Stimulated activated CD8-positive, alpha-beta memory T cell treated with anti-CD3 and anti-CD28 coated beads, Interleukin-15, amount 100 ng/mL, for 4 hours (primary cell): ENCODE measurements around the gene DHDH.

ENCODE experiments used
- DNase-seq, 2 donors: peaks; one replicate each; pipeline ENCODE4 v3.0.0-alpha.2; 2020; ENCODE audit warnings: low read depth in 2 of 2

The DHDH gene

GRCh38 chr19:48992581-48993174 lies 59.2 kb downstream of the DHDH start:
- no peak for DNase-seq

GRCh38 chr19:48993175-48994034 lies 59.9 kb downstream of the DHDH start, which contains the start of the genes GYS1 and RUVBL2:
Gene GYS1 (minus strand): TSS chr19:48993309. CDS start chr19:48993112, 197 bp downstream.
Gene RUVBL2 (plus strand): TSS chr19:48993887. CDS start chr19:48993912, 25 bp downstream.
- DNase-seq = peak; percentile 98 to 99

GRCh38 chr19:48994035-48994386 lies 60.5 kb downstream of the DHDH start:
- DNase-seq = no peak
